Measurements from ENCODE around the gene RTTN.
"Not testable (repeated sequence)": the region's sequence is repeated elsewhere in the genome, so short reads cannot be mapped to it uniquely, and the experiment has no call there.

The RTTN gene

DNA sequence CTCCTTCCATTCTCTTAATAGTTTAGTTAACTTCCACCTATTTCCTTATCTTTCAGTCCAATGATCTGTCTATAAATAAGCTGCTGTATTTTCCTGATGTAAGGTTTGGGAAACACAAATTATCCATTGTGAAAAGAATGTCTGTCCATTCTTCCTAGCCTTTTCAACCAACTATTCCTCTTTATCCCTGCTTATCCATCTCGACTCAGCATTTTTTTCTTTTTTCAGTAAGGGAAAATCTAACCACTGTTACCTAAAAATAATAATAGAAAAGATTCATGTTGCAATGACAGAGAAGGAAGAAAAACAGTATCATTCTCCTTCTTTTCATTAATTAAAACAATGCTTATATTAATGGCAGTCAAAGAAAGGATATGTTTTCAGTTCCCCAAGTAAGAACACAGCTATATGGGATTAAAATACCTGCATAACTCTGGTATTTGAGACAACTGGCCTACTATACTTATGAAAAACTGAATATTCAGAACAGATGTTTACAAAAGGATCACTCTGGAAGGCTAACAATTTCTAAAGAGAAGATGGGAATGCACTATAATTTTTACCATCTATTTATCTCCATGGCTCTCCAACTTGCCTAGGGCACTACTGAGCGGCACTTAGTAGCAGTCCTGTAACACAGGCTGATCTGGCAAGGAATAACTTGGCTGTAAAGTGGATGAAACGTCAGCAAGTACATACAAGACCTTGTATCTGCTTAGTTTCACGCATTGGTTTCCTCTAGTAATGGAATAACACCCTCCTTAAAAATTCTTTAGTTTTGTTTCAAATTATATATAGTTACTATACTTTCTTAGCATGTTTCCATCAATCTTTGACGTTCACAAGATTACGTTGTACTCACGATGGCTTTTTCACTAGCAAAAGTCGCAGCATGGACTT is 57.2 kb downstream of the RTTN start:
- DNase-seq: no peak

DNA sequence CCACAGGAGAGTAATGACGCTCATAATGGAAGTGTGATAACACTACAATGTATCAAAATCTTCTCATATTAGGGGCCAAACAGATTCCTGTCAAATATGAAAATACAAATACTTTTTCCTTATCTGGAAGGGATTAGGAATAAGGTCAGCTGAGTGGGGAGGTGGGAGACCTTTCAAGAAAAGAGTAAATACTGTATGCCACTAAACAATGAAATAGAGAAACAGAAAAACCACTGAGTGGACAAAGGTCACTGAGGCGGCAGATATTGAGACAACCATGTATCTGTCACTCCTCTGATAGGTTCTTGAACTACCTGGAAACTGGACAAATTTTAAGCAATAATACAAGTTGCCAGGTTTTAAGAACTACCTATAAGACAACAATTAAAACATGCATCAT is 59.3 kb downstream of the RTTN start:
- DNase-seq: no peak

DNA sequence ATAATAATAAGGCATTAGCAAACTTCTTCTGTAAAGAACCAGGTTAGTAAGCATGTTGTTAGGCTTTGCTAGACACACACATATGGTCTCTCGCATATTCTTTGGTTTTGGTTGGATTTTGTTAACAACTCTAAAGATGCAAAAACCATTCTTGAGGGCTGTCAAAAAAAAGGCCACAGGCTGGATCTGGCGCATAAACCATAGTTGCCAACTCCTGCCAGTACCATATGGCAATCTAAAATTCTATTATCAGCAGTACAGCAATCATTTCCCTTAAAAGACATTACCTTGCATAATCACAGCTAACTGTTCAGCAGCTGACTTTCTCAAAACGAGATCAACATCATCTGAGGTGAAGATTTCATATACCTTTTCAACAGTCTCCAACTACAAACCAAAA is 63.5 kb downstream of the RTTN start:
- no peak for DNase-seq

GRCh38 chr18:70139138-70139537 is 66.3 kb downstream of the RTTN start:
- DNase-seq: no peak

- no peak for DNase-seq
Observed at GRCh38 chr18:70135604-70136003, 69.9 kb downstream of the RTTN start.

DNA sequence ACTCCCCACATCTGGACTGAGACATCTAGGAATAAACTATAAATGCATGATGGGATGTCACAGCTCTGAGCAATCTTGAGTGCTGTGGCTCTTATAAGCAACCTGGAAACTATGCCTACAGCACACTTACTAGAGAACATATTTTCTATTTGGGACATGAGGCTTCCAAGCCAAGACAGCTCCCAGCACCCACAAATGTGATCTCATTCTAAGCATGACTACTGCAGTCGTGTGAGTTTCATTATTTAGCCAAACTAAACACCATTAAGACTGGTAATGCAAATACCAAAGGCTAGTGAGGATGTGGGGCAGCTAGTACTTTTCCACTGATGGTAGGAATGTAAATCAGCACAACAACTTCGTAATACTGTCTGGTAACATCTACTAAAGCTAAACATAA is 72.5 kb downstream of the RTTN start:
- no peak for DNase-seq

GRCh38 chr18:70128271-70128670 is 77.2 kb downstream of the RTTN start:
- no peak for DNase-seq

GRCh38 chr18:70127359-70127758 is 78.1 kb downstream of the RTTN start:
- DNase-seq: no peak

DNA sequence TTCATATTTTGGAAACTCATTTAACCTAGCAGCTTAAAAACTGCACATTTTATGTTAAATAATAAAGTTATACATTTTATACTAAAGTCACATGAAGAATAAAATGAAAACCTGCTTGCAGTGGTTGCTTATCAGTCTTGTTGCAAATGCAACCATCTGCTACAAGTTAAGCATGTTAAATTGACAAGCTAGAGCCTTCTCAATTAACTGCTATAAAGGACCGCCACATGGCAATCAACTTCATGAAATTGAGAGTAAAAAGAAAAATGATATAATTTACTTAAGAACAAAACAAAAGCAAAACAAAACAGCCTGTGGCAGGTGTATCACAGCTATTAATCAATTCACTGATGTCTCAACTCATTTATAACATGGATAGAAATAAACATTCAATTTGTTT is 78.7 kb downstream of the RTTN start:
- no peak for DNase-seq

- no peak for DNase-seq
Observed at GRCh38 chr18:70124139-70124538, 81.3 kb downstream of the RTTN start.

DNA sequence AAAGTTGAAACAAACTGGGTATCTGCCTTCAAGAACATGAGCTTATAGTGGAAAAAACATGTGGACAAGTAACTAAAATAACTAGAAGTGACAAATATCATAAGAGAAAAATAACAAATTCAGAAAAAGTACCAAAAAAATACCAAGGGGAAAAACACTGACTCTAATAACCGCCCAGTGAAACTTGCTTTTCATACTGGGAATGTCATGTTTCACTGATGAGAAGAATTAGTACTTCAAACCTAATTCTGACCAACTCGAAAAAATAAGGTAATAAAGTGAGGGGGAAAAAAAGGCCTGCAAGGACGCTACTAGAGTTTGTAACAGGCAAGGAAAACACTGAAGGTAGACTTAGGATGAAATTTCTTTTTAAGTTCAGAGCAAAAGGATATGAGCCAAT is 83.6 kb downstream of the RTTN start:
- DNase-seq: no peak

DNA sequence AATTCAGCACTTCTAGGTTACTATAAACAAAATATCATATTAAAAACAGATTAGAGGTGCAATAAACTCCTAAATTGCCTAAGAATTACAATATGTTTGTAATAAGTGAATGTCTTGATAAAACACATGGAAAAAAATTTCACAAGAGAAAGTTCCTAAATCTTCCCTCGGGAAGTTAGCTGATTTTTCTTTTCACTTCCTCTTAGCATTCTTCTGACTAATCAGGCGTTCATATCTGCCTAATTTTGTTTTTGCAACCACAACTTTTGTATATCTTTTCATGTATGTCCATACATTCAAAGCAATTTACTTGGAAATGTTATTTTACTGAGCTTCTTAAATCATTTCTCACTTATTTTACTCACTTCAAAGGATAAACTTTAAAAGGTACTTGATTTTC is 88.5 kb downstream of the RTTN start:
- DNase-seq: no peak

- no peak for DNase-seq
Observed at GRCh38 chr18:70113511-70113910, 92.0 kb downstream of the RTTN start.

DNA sequence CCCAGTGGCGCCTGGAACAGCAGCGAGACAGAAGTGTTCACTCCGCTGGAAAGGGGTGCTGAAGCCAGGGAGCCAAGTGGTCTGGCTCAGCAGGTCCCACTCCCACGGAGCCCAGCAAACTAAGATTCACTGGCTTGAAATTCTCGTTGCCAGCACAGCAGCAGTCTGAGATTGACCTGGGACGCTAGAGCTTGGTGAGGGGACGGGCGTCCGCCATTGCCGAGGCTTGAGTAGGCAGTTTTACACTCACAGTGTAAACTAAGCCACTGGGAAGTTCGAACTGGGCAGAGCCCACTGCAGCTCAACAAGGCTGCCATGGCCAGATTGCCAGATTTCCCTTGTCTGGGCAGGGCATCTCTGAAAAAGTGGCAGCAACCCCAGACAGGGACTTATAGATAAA is 94.8 kb downstream of the RTTN start:
- no peak for DNase-seq

DNA sequence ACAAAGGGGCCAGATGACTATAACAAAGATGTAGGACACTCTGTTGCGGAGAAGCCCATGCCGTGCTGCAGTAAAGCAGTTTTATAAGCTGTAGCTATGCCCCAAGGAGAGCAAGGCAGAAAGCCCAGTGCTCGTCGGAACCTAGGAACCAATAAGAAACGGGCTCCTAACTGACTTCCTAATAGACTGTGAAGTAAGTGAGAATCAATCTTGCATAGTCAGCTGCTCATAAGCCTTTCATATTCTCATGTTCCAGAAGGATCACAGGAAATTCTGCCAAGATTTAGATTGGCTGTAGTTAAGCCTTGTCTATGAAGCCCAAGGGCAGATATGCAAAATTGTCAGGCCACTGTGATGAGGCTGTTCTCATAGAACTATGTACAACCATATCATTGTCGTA is 98.4 kb downstream of the RTTN start:
- no peak for DNase-seq

DNA sequence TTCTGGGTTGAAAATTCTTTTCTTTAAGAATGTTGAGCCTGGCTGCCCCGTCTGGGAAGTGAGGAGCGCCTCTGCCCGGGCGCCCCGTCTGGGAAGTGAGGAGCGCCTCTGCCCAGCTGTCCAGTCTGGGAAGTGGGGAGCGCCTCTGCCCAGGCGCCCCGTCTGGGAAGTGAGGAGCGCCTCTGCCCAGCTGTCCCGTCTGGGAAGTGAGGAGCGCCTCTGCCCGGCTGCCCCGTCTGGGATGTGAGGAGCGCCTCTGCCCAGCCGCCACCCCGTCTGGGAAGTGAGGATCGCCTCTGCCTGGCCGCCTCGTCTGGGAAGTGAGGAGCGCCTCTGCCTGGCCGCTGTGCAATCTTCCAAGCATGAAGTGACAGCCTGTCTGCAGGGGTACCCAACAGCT is 102.6 kb downstream of the RTTN start:
- DNase-seq: not testable (repeated sequence)

GRCh38 chr18:70089858-70090257 is 115.6 kb downstream of the RTTN start:
- no peak for DNase-seq

- no peak for DNase-seq
Observed at GRCh38 chr18:70086085-70086484, 119.4 kb downstream of the RTTN start.

- DNase-seq: no peak
Observed at GRCh38 chr18:70085641-70086040, 119.8 kb downstream of the RTTN start.

- no peak for DNase-seq
Observed at GRCh38 chr18:70082430-70082829, 123.1 kb downstream of the RTTN start.

- DNase-seq: no peak
Observed at GRCh38 chr18:70078106-70078505, 127.4 kb downstream of the RTTN start.

- no peak for DNase-seq
Observed at GRCh38 chr18:70075906-70076305, 129.6 kb downstream of the RTTN start.

GRCh38 chr18:70074116-70074515 is 131.4 kb downstream of the RTTN start:
- DNase-seq: no peak

GRCh38 chr18:70073432-70073831 is 132.1 kb downstream of the RTTN start:
- no peak for DNase-seq

- DNase-seq: no peak
Observed at GRCh38 chr18:70072678-70073077, 132.8 kb downstream of the RTTN start.
